Measurements from ENCODE around the gene RASSF4.

The RASSF4 gene

GRCh38 chr10:44959247-44960087, at the start of gene RASSF4:
Gene RASSF4, plus strand, starts transcription at chr10:44959802. Its CDS starts 10,401 bp downstream, at chr10:44970203.
- peak; percentile 70 for DNase-seq

GRCh38 chr10:44909910-44910309, 49.7 kb upstream of the RASSF4 start:
- no peak for DNase-seq

- DNase-seq, result no peak
Measured at GRCh38 chr10:44910602-44911001, 49.0 kb upstream of the RASSF4 start.

GRCh38 chr10:44911081-44911540, 48.5 kb upstream of the RASSF4 start, which contains the start of gene TMEM72:
Gene TMEM72, plus strand, starts transcription at chr10:44911337. Its CDS starts 176 bp downstream, at chr10:44911513.
- peak; percentile 25 for DNase-seq

GRCh38 chr10:44911951-44912350, 47.7 kb upstream of the RASSF4 start:
- no peak for DNase-seq

GRCh38 chr10:44913350-44914081, 46.1 kb upstream of the RASSF4 start:
- peak; percentile 55 for DNase-seq

- no peak for DNase-seq
Measured at GRCh38 chr10:44914891-44915290, 44.7 kb upstream of the RASSF4 start.

GRCh38 chr10:44916429-44916828, 43.2 kb upstream of the RASSF4 start:
- no peak for DNase-seq

- no peak for DNase-seq
Measured at GRCh38 chr10:44917848-44918247, 41.8 kb upstream of the RASSF4 start.

- DNase-seq, result no peak
Measured at GRCh38 chr10:44920252-44920651, 39.4 kb upstream of the RASSF4 start.

GRCh38 chr10:44921061-44921460, 38.5 kb upstream of the RASSF4 start:
- DNase-seq, result no peak

- DNase-seq, result no peak
Measured at GRCh38 chr10:44921506-44921905, 38.1 kb upstream of the RASSF4 start.

GRCh38 chr10:44922021-44922420, 37.6 kb upstream of the RASSF4 start:
- no peak for DNase-seq

- DNase-seq, result no peak
Measured at GRCh38 chr10:44922796-44923545, 36.6 kb upstream of the RASSF4 start.

- no peak for DNase-seq
Measured at GRCh38 chr10:44923611-44924010, 36.0 kb upstream of the RASSF4 start.

- DNase-seq, result no peak
Measured at GRCh38 chr10:44924261-44925040, 35.2 kb upstream of the RASSF4 start.

GRCh38 chr10:44925224-44925623, 34.4 kb upstream of the RASSF4 start:
- DNase-seq, result peak; percentile 1

GRCh38 chr10:44925811-44926750, 33.5 kb upstream of the RASSF4 start:
- DNase-seq, result no peak

- DNase-seq, result no peak
Measured at GRCh38 chr10:44926751-44927351, 32.8 kb upstream of the RASSF4 start.

GRCh38 chr10:44927352-44927751, 32.2 kb upstream of the RASSF4 start:
- no peak for DNase-seq

GRCh38 chr10:44928462-44928861, 31.1 kb upstream of the RASSF4 start:
- no peak for DNase-seq
